Transverse colon (tissue), 4 donors: ENCODE measurements around the gene SLC13A4. TPM values are rescaled to one million over a fixed set of nuclear protein-coding genes. Genes with fewer than 3 reads are reported as not detected.

Source experiments
- DNase-seq: peaks from one replicate; pipeline ENCODE4 v3.0.0-alpha.2; 2019
- H3K27ac ChIP-seq, 4 donors: fragments of 200-600 bp; sonication (generic); 2 replicates each; pipeline ENCODE4 v1.5.1; 2016 to 2018; ENCODE audit warnings: inconsistent platforms in 4 of 4
- H3K27me3 ChIP-seq: fragments of 200-600 bp; sonication (generic); 2 replicates; pipeline ENCODE4 v1.5.1; 2017; ENCODE audit warnings: inconsistent platforms
- H3K36me3 ChIP-seq, 4 donors: fragments of 200-600 bp; sonication (generic); 2 replicates each; pipeline ENCODE4 v1.5.1; 2017 to 2019; ENCODE audit warnings: inconsistent platforms in 4 of 4
- H3K4me1 ChIP-seq, 4 donors: fragments of 200-600 bp; sonication (generic); 2 replicates each; pipeline ENCODE4 v1.5.1; 2017 to 2020; ENCODE audit warnings: inconsistent platforms in 4 of 4
- H3K4me3 ChIP-seq, 4 donors: fragments of 200-600 bp; sonication (generic); 1 replicate in 1 of 4; 2 replicates in 3 of 4; pipeline versions ENCODE4 v1.5.1 to v1.6.1; 2017 to 2019; ENCODE audit warnings: inconsistent platforms in 4 of 4
- H3K9me3 ChIP-seq, 2 donors: fragments of 200-600 bp; sonication (generic); 2 replicates each; pipeline ENCODE4 v1.5.1; 2017 to 2019; ENCODE audit warnings: inconsistent platforms in 2 of 2
- EP300 ChIP-seq: sonication (generic); formaldehyde crosslinking; IDR thresholded peaks from one replicate; pipeline ENCODE4 v1.6.1; 2017; ENCODE audit warnings: antibody characterized with exemption, low read depth
- POLR2A ChIP-seq: fragments of 450-650 bp; IDR thresholded peaks from one replicate; pipeline ENCODE4 v1.6.1; 2016; ENCODE audit warnings: antibody characterized with exemption, mild to moderate bottlenecking, moderate library complexity
- POLR2AphosphoS5 ChIP-seq, 3 donors: sonication (generic); formaldehyde crosslinking; IDR thresholded peaks; one replicate each; pipeline ENCODE4 v1.6.1; 2016; ENCODE audit warnings: antibody characterized with exemption in 3 of 3
- WGBS, 2 donors: methylation state at CpG; one replicate each; pipeline ENCODE4 v1.1.5; 2018; ENCODE audit warnings: low coverage in 1 of 2; 5-methylcytosine and 5-hydroxymethylcytosine counted together
- in situ Hi-C, 4 donors: fragments of 200-750 bp; cut with MboI; loops; one replicate each; pipeline versions ENCODE4 v1.15.0 to v1.15.1; 2017; ENCODE audit warnings: low sequenced_read_pairs in 3 of 4, low pct_ligation_motif_present in 1 of 4, low pct_unique_long_range_greater_than_20kb in 1 of 4
- intact Hi-C: fragments of 100-400 bp; cut with DNase I; formaldehyde crosslinking; loops from one replicate; pipeline ENCODE4 v1.15.1; 2023; ENCODE audit warnings: low total_unique reads
- total RNA-seq, 4 donors: library from RNA; depleted of rRNA; stranded (reverse); fragments of >200 nt; gene quantifications; one replicate each; pipeline ENCODE4 v1.1.0, GENCODE V29; 2016
- TF ChIP-seq, protein P1 (sequence below), 5 experiments: fragments of 200-600 bp in 3 of 5; fragments of 450-650 bp in 2 of 5; sonication (generic) in 3 of 5; IDR thresholded peaks; 1 replicate in 2 of 5; 2 replicates in 3 of 5; pipeline ENCODE4 v1.5.1; 2016 to 2017; ENCODE audit warnings: antibody characterized with exemption in 5 of 5, inconsistent platforms in 3 of 5, mild to moderate bottlenecking in 2 of 5, moderate library complexity in 1 of 5

Gene SLC13A4
- total RNA-seq, 4 donors from 2014 or later = 3.0 to 15.3 TPM; not detected in 2

DNA sequence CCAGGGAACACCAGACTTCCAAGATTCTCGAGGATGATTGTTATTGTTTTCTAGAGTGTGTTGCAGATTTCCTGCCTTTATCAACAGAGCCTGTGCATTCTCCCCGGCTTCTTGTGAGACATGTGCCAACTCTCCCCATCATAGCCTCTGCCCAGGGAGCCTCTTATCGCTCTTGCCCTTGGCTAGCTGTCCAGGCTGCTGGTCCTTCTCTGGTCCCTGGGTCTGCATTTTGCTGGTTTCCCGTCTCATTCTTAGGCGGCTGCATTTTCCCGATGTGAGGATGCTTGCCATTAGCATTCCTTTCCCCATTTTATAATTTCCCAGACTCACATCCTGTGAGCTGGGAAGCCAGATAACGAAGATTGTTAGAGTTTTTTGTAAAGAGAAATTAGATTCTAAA, 15.2 kb downstream of the SLC13A4 start:
- 65 to 67% methylated on average over 5 to 7 of the region's 7 CpGs for WGBS, 2 donors

DNA sequence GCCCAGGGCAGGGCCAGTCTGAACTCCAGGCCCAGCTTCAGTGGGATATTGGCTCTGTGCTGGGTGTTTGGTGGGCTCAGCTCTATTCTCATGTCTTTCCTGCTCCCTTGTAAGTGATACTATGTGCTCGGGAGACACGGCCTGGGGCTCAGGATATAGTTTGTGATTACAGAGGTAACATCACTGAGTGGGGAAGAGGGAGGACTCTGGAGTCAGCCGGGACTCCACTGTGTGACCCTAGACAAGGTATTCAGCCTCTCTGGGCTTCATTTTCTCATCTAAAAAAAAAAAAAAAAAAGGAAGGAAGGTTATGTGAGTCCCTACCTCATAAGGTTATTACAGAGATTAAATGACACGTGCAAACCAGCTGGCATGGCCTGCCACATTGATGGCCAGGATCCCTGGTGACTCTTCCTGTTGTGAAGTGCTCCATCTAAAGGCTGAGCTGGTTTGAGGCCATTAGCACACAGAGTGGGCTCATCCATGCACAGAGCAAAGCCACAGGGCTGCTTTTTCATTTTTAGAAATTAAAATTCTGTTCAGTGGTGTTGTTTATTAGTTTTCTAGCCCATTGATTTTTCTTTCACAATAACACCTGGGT, 15.7 kb downstream of the SLC13A4 start:
- H3K9me3 ChIP-seq = no peaks in the 10 kb centered on the region
- H3K4me3 ChIP-seq = no peak overlapping the region
- H3K36me3 ChIP-seq = no peaks in the 10 kb centered on the region
- TF ChIP-seq, protein P1, sequence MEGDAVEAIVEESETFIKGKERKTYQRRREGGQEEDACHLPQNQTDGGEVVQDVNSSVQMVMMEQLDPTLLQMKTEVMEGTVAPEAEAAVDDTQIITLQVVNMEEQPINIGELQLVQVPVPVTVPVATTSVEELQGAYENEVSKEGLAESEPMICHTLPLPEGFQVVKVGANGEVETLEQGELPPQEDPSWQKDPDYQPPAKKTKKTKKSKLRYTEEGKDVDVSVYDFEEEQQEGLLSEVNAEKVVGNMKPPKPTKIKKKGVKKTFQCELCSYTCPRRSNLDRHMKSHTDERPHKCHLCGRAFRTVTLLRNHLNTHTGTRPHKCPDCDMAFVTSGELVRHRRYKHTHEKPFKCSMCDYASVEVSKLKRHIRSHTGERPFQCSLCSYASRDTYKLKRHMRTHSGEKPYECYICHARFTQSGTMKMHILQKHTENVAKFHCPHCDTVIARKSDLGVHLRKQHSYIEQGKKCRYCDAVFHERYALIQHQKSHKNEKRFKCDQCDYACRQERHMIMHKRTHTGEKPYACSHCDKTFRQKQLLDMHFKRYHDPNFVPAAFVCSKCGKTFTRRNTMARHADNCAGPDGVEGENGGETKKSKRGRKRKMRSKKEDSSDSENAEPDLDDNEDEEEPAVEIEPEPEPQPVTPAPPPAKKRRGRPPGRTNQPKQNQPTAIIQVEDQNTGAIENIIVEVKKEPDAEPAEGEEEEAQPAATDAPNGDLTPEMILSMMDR (IDR thresholded peaks at IDR 0.05) = no peak
- TF ChIP-seq POLR2A (no peak), EP300 (no peak), POLR2AphosphoS5 (IDR thresholded peaks at IDR 0.05) (no peak)
- H3K27me3 ChIP-seq = no peaks in the 10 kb centered on the region
- intact Hi-C loops = no loop called here
- 50 to 77% methylated on average over 3 to 4 of the region's 4 CpGs for WGBS, 2 donors
- no peaks in the 10 kb centered on the region for H3K4me1 ChIP-seq
- DNase-seq = no peak
- in situ Hi-C loops = no loop called here
- no peak overlapping the region for H3K27ac ChIP-seq

More for the DNA sequence above, 15.2 kb downstream of the SLC13A4 start:
- Histone ChIP-seq H3K9me3 (no peaks in the 10 kb centered on the region), H3K4me1 (no peaks in the 10 kb centered on the region), H3K36me3 (no peaks in the 10 kb centered on the region), H3K27me3 (no peaks in the 10 kb centered on the region), H3K4me3 (no peak overlapping the region), H3K27ac (no peak overlapping the region)
- TF ChIP-seq, protein P1 (IDR thresholded peaks at IDR 0.05) = no peak
- TF ChIP-seq EP300 = no peak
- no peak for TF ChIP-seq POLR2A
- in situ Hi-C loops = no loop called here
- DNase-seq = no peak
- intact Hi-C loops = no loop called here

DNA sequence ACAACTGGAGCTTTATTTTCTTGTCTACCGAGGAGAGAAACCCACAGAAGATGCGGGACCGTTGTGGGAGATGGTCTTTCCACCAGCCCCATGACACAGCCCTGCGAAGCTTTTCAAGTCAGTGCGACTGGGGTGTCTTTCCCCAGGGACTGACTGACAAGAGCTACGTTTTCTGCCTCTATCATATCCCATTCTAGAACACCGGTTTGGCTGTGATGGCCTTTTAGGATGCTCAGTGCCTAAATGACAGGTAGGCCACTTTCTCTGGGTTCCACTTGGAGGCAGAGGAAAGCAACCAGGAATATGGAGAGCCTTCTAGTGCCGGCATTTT, 16.9 kb downstream of the SLC13A4 start:
- Histone ChIP-seq H3K36me3 (no peaks in the 10 kb centered on the region), H3K27ac (no peak overlapping the region), H3K9me3 (no peaks in the 10 kb centered on the region), H3K27me3 (no peaks in the 10 kb centered on the region), H3K4me3 (no peak overlapping the region), H3K4me1 (no peaks in the 10 kb centered on the region)
- DNase-seq = no peak
- intact Hi-C loops (no loop called here), in situ Hi-C loops (no loop called here)
- WGBS, 2 donors = 60% methylated on average over 2 to 8 of the region's 8 CpGs
- TF ChIP-seq, protein P1 (IDR thresholded peaks at IDR 0.05) = no peak
- TF ChIP-seq POLR2AphosphoS5 (IDR thresholded peaks at IDR 0.05) (no peak), POLR2A (no peak)

DNA sequence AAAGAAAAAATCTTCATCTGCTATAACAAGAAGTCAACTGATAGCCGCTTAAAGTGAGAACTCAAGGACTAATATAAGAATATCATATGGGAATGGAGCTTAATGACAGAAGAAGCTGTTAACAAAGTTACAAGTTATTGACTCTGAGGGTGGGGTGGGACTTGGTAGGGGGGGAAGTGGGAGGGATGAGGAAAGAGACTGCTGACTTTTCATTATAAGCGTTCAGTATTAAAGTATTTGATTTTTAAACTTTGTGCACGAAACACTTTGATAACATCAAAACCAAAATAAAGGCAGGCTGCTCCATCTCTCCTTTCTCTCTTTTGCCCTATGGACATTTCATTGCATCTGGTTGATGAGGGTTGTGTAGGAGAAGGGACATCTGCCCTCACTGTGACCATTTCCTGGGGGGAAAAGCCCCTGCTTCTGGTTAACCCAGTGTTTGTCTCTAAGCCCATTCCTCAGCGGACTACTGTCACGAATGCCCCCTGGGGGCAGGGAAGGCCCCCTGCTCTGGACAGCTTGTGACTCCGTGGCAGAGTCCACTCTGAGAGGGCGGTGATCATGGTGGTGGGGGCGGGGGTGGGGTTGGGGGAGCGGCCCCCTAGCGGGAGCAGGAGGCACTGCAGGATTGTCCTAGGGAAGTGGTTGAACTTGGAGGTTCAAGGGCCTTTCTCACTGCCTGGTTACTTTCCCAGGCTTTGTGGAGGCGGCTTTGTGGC, 17.4 kb downstream of the SLC13A4 start:
- H3K27me3 ChIP-seq = no peaks in the 10 kb centered on the region
- no peak overlapping the region for H3K4me3 ChIP-seq
- DNase-seq = no peak
- H3K4me1 ChIP-seq = no peaks in the 10 kb centered on the region
- intact Hi-C loops (no loop called here), in situ Hi-C loops (no loop called here)
- H3K9me3 ChIP-seq = no peaks in the 10 kb centered on the region
- TF ChIP-seq EP300 (no peak), POLR2AphosphoS5 (IDR thresholded peaks at IDR 0.05) (no peak)
- TF ChIP-seq, protein P1 (IDR thresholded peaks at IDR 0.05) = peak in 3 of 5 experiments; percentile 44 to 59 (median 47)
- WGBS, 2 donors = 41 to 83% methylated on average over 2 to 11 of the region's 11 CpGs
- no peak overlapping the region for H3K27ac ChIP-seq
- H3K36me3 ChIP-seq = no peaks in the 10 kb centered on the region
